Tibial artery (tissue), 4 donors: ENCODE data around the gene HEBP2.

Experiments used
- DNase-seq, 2 donors: peaks; one replicate each; pipeline ENCODE4 v3.0.0-alpha.2; 2019
- H3K27ac ChIP-seq, 2 donors: fragments of 200-600 bp; sonication (generic) in 1 of 2; 1 replicate in 1 of 2; 2 replicates in 1 of 2; pipeline ENCODE4 v1.5.1; 2018 to 2019; ENCODE audit warnings: mild to moderate bottlenecking in 1 of 2
- H3K27me3 ChIP-seq, 2 donors: fragments of 200-600 bp; sonication (generic) in 1 of 2; one replicate each; pipeline versions ENCODE4 v1.5.1 to v1.6.0; 2016 to 2019
- H3K36me3 ChIP-seq, 3 donors: fragments of 200-600 bp; sonication (generic) in 2 of 3; one replicate each; pipeline ENCODE4 v1.5.1; 2016 to 2019; ENCODE audit warnings: mild to moderate bottlenecking in 2 of 3
- H3K4me1 ChIP-seq, 4 donors: fragments of 200-600 bp; sonication (generic) in 2 of 4; 1 replicate in 3 of 4; 2 replicates in 1 of 4; pipeline ENCODE4 v1.5.1; 2016 to 2019
- H3K4me3 ChIP-seq, 2 donors: fragments of 200-600 bp; sonication (generic) in 1 of 2; 1 replicate in 1 of 2; 2 replicates in 1 of 2; pipeline ENCODE4 v1.5.1; 2018 to 2019; ENCODE audit warnings: mild to moderate bottlenecking in 2 of 2
- H3K9me3 ChIP-seq, 3 donors: fragments of 200-600 bp; sonication (generic) in 1 of 3; one replicate each; pipeline ENCODE4 v1.5.1; 2016 to 2019
- intact Hi-C: fragments of 100-400 bp; cut with DNase I; formaldehyde crosslinking; loops from one replicate; pipeline ENCODE4 v1.15.0; 2023; ENCODE audit warnings: low total_unique reads
- TF ChIP-seq, protein P1 (sequence below), 2 experiments: fragments of 200-600 bp in 1 of 2; fragments of 450-650 bp in 1 of 2; IDR thresholded peaks; one replicate each; pipeline ENCODE4 v1.5.1; 2017 to 2019; ENCODE audit warnings: antibody characterized with exemption in 2 of 2, mild to moderate bottlenecking in 1 of 2, moderate library complexity in 1 of 2

The HEBP2 gene

DNA sequence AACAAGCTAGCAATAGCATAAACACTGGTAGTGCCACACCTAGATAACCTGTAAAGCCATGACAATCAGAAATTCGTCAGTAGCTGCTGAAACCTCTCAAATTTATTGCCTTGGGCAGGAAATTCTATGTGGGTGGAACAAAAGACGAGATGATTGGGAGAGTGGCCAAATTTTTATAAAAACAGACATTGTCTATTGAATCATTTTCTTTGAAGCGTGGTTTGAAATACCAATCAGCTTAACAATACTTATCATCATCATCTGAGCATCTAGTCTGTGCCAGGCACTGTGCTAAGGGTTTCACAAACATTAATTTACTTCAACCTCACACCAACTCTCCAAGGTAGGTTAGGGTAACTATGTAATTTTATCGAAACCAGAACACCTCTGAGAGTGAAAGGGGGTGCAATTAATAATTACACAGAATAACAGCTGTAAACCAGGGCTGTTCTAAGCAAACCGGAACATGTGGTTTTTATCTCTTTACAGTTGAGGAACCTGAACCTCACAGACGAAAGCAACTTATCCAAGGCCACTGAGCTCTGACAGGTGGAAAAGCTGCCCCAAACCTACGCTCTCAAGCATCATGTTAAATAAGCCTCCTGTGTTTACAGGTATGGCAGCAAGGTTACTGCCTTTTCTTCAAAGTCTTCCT is 51.9 kb downstream of the HEBP2 start:
- H3K27me3 ChIP-seq = no peaks in the 10 kb centered on the region
- DNase-seq = no peak
- H3K9me3 ChIP-seq = no peaks in the 10 kb centered on the region
- H3K4me1 ChIP-seq = no peaks in the 10 kb centered on the region
- no peaks in the 10 kb centered on the region for H3K36me3 ChIP-seq
- H3K27ac ChIP-seq = no peak overlapping the region
- TF ChIP-seq, protein P1, sequence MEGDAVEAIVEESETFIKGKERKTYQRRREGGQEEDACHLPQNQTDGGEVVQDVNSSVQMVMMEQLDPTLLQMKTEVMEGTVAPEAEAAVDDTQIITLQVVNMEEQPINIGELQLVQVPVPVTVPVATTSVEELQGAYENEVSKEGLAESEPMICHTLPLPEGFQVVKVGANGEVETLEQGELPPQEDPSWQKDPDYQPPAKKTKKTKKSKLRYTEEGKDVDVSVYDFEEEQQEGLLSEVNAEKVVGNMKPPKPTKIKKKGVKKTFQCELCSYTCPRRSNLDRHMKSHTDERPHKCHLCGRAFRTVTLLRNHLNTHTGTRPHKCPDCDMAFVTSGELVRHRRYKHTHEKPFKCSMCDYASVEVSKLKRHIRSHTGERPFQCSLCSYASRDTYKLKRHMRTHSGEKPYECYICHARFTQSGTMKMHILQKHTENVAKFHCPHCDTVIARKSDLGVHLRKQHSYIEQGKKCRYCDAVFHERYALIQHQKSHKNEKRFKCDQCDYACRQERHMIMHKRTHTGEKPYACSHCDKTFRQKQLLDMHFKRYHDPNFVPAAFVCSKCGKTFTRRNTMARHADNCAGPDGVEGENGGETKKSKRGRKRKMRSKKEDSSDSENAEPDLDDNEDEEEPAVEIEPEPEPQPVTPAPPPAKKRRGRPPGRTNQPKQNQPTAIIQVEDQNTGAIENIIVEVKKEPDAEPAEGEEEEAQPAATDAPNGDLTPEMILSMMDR (IDR thresholded peaks at IDR 0.05) = no peak
- intact Hi-C loops = no loop called here
- no peak overlapping the region for H3K4me3 ChIP-seq

DNA sequence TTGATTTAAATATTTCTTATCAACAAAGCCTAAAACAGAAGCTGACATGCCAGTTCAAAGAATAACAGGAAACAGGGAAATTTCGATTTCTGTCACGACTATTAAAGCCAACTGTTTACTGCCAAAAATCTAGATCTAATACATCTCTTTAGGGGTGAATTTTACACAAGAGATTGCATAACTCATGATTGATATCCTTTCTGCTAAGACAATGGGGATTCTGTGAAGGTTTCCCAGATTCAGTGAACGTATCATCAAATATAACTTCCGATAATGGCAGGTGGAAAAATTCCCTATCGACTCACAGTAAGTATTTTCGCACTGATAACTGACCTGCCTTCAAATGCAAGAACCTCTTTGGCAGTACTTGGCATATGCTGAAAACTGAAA is 52.4 kb downstream of the HEBP2 start:
- Histone ChIP-seq H3K9me3 (no peaks in the 10 kb centered on the region), H3K4me3 (no peak overlapping the region)

DNA sequence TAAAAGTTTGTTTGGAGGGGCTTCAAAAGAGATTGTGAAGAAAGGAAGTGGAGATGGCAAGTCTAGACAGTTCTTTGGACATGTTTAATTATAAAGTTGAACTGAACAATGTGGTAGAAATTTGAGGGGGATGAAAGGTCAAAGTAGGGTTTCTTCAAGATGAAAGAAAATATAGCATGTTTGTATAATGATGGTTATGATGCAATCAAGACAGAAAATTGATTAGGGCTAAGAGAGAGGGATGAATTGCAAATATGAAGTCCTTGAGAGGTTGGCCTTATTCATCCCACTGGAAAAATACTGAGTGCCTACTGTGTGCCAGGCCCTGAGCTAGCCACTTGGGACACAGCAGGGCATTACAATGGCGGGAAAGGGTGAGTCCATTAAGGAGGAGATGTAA is 57.6 kb downstream of the HEBP2 start:
- H3K36me3 ChIP-seq = no peaks in the 10 kb centered on the region
- no peaks in the 10 kb centered on the region for H3K9me3 ChIP-seq
- no peaks in the 10 kb centered on the region for H3K27me3 ChIP-seq
- H3K4me3 ChIP-seq = no peak overlapping the region
- DNase-seq = no peak
- H3K4me1 ChIP-seq = no peaks in the 10 kb centered on the region
- H3K27ac ChIP-seq = no peak overlapping the region
- TF ChIP-seq, protein P1 (IDR thresholded peaks at IDR 0.05) = no peak
- intact Hi-C loops = no loop called here

More for the DNA sequence above, 52.4 kb downstream of the HEBP2 start:
- Histone ChIP-seq H3K4me1 (no peaks in the 10 kb centered on the region), H3K36me3 (no peaks in the 10 kb centered on the region), H3K27me3 (no peaks in the 10 kb centered on the region), H3K27ac (no peak overlapping the region)
- TF ChIP-seq, protein P1 (IDR thresholded peaks at IDR 0.05) = no peak
- intact Hi-C loops = no loop called here
- no peak for DNase-seq

DNA sequence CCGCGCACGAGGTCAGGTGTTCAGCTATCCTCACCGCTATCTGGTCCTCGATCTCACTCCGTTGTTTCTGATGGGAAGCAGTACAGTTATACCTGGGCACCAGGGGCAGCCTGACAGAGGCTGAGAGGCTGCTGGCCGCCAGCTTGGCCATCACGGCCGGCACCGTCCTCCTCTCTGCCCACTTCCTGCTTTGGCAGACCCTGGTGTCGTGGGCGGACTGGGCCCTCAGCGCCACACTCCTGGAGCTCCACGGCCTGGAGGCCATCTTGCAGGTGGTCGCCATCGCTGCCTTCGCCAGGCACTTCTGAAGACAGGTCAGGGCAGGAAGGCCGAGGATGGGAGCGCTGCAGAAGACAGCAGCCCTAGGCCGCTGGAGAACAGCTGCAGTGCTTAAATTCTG is 60.1 kb downstream of the HEBP2 start:
- TF ChIP-seq, protein P1 (IDR thresholded peaks at IDR 0.05) = no peak
- H3K36me3 ChIP-seq = peaks cover 0 to 11% (median 0%) of the 10 kb centered on the region in 3 donors
- H3K27ac ChIP-seq = no peak overlapping the region
- H3K9me3 ChIP-seq = no peaks in the 10 kb centered on the region
- DNase-seq = no peak
- H3K4me1 ChIP-seq = no peaks in the 10 kb centered on the region
- intact Hi-C loops = no loop called here
- no peak overlapping the region for H3K4me3 ChIP-seq
- H3K27me3 ChIP-seq = no peaks in the 10 kb centered on the region

DNA sequence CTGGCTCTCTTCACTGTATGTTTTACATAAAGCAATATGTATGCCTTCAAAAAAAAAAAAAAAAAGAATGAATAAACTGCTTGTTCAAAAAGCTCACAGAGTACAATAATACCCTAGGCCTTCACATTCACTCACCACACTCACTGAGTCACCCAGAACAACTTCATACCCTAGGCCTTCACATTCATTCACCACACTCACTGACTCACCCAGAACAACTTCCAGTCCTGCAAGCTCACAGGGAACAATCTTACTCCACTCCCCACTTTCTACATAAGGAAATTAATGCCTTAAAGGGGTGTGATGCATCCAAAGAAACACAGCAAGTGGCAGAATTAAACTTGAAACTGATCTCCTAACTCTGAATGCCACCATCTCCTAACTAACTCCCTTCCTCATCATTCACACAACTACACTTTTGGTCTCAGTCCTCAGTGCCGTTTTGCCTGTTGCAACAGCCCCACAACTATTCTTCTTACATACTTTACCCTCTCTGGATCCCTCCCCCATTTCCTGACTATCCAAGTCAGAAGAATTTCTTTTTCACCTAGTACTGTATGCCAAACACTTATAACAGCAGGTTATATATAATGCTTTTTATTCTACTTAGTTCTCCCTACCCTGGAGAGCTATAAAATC is 61.1 kb downstream of the HEBP2 start:
- TF ChIP-seq, protein P1 (IDR thresholded peaks at IDR 0.05) = no peak
- Histone ChIP-seq H3K9me3 (no peaks in the 10 kb centered on the region), H3K27ac (no peak overlapping the region), H3K4me3 (no peak overlapping the region), H3K36me3 (peaks cover 0 to 18% (median 0%) of the 10 kb centered on the region in 3 donors), H3K27me3 (no peaks in the 10 kb centered on the region), H3K4me1 (no peaks in the 10 kb centered on the region)
- intact Hi-C loops = no loop called here
- no peak for DNase-seq
